Measurements from ENCODE around the gene FLYWCH1. TPM values are rescaled to one million over a fixed set of nuclear protein-coding genes. Genes with fewer than 3 reads are reported as not detected.

Gene FLYWCH1
- total and polyA plus RNA-seq, 9 of the 15 experiments (the other 6 are each of a cell fraction or from before 2014, with no cell fraction given): 0.18 to 33.6 (median 11.3) TPM

DNA sequence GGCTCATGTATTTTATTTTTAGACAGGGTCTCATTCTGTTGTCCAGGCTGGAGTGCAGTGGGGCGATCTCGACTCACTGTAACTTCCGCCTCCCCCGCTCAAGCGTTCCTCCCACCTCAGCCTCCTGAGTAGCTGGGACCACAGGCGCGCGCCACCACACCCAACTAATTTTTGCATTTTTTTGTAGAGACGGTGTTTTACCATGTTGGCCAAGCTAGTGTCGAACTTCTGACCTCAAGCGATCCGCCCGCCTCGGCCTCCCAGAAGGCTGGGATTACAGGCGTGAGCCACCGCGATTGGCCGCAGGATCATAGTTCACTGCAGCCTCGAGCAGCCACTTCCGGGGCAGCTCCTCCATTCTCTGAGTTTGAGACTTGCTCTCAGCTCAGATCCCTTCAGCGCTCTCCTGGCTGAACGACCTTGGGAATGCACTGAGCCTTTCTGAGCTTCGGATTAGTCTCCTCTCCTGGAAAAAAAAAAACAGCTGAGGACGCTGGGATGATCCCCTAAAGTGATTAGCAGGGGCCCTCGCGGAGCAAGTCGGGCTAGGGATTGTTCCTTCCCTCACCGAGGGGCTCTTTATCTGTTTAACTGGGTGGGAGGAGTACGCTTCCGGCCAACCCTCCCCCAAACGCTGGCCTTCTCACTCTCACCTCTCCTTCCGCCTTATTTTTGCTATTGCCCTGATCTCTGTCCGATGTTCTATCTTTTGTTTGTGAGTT, 69.6 kb downstream of the FLYWCH1 start (continued):
- TF ChIP-seq, protein P1, sequence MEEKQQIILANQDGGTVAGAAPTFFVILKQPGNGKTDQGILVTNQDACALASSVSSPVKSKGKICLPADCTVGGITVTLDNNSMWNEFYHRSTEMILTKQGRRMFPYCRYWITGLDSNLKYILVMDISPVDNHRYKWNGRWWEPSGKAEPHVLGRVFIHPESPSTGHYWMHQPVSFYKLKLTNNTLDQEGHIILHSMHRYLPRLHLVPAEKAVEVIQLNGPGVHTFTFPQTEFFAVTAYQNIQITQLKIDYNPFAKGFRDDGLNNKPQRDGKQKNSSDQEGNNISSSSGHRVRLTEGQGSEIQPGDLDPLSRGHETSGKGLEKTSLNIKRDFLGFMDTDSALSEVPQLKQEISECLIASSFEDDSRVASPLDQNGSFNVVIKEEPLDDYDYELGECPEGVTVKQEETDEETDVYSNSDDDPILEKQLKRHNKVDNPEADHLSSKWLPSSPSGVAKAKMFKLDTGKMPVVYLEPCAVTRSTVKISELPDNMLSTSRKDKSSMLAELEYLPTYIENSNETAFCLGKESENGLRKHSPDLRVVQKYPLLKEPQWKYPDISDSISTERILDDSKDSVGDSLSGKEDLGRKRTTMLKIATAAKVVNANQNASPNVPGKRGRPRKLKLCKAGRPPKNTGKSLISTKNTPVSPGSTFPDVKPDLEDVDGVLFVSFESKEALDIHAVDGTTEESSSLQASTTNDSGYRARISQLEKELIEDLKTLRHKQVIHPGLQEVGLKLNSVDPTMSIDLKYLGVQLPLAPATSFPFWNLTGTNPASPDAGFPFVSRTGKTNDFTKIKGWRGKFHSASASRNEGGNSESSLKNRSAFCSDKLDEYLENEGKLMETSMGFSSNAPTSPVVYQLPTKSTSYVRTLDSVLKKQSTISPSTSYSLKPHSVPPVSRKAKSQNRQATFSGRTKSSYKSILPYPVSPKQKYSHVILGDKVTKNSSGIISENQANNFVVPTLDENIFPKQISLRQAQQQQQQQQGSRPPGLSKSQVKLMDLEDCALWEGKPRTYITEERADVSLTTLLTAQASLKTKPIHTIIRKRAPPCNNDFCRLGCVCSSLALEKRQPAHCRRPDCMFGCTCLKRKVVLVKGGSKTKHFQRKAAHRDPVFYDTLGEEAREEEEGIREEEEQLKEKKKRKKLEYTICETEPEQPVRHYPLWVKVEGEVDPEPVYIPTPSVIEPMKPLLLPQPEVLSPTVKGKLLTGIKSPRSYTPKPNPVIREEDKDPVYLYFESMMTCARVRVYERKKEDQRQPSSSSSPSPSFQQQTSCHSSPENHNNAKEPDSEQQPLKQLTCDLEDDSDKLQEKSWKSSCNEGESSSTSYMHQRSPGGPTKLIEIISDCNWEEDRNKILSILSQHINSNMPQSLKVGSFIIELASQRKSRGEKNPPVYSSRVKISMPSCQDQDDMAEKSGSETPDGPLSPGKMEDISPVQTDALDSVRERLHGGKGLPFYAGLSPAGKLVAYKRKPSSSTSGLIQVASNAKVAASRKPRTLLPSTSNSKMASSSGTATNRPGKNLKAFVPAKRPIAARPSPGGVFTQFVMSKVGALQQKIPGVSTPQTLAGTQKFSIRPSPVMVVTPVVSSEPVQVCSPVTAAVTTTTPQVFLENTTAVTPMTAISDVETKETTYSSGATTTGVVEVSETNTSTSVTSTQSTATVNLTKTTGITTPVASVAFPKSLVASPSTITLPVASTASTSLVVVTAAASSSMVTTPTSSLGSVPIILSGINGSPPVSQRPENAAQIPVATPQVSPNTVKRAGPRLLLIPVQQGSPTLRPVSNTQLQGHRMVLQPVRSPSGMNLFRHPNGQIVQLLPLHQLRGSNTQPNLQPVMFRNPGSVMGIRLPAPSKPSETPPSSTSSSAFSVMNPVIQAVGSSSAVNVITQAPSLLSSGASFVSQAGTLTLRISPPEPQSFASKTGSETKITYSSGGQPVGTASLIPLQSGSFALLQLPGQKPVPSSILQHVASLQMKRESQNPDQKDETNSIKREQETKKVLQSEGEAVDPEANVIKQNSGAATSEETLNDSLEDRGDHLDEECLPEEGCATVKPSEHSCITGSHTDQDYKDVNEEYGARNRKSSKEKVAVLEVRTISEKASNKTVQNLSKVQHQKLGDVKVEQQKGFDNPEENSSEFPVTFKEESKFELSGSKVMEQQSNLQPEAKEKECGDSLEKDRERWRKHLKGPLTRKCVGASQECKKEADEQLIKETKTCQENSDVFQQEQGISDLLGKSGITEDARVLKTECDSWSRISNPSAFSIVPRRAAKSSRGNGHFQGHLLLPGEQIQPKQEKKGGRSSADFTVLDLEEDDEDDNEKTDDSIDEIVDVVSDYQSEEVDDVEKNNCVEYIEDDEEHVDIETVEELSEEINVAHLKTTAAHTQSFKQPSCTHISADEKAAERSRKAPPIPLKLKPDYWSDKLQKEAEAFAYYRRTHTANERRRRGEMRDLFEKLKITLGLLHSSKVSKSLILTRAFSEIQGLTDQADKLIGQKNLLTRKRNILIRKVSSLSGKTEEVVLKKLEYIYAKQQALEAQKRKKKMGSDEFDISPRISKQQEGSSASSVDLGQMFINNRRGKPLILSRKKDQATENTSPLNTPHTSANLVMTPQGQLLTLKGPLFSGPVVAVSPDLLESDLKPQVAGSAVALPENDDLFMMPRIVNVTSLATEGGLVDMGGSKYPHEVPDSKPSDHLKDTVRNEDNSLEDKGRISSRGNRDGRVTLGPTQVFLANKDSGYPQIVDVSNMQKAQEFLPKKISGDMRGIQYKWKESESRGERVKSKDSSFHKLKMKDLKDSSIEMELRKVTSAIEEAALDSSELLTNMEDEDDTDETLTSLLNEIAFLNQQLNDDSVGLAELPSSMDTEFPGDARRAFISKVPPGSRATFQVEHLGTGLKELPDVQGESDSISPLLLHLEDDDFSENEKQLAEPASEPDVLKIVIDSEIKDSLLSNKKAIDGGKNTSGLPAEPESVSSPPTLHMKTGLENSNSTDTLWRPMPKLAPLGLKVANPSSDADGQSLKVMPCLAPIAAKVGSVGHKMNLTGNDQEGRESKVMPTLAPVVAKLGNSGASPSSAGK (IDR thresholded peaks at IDR 0.05): peak; percentile 31
- TF ChIP-seq HDAC8 (tag; IDR thresholded peaks at IDR 0.05): no peak
- TF ChIP-seq, protein P2, sequence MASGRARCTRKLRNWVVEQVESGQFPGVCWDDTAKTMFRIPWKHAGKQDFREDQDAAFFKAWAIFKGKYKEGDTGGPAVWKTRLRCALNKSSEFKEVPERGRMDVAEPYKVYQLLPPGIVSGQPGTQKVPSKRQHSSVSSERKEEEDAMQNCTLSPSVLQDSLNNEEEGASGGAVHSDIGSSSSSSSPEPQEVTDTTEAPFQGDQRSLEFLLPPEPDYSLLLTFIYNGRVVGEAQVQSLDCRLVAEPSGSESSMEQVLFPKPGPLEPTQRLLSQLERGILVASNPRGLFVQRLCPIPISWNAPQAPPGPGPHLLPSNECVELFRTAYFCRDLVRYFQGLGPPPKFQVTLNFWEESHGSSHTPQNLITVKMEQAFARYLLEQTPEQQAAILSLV (tag; IDR thresholded peaks at IDR 0.05): no peak
- TF ChIP-seq POLR2B (IDR thresholded peaks at IDR 0.05; ENCODE audit: low read depth, partially characterized antibody): peak; percentile 49
- TF ChIP-seq FOXP1 (CRISPR knock-in tag; IDR thresholded peaks at IDR 0.05): peak; percentile 52; the same call in 1 of the 2 replicates
- TF ChIP-seq ZC3H11A (IDR thresholded peaks at IDR 0.05; ENCODE audit: low read depth, low read length): no peak
- TF ChIP-seq KDM1A (IDR thresholded peaks at IDR 0.05): peak in 1 of 2 experiments; percentile 58; a peak in 1 of 4 replicates
- peak; percentile 51; the same call in 1 of the 2 replicates for TF ChIP-seq L3MBTL2 (IDR thresholded peaks at IDR 0.05)
- TF ChIP-seq CREB1 (IDR thresholded peaks at IDR 0.05): 0 out of 2 replicates have a peak, but pooled peaks have one; percentile 14
- no peak for TF ChIP-seq CREB1 (CRISPR knock-in tag; IDR thresholded peaks at IDR 0.05)
- TF ChIP-seq TEAD2 (tag; IDR thresholded peaks at IDR 0.05): no peak
- TF ChIP-seq, protein P3, sequence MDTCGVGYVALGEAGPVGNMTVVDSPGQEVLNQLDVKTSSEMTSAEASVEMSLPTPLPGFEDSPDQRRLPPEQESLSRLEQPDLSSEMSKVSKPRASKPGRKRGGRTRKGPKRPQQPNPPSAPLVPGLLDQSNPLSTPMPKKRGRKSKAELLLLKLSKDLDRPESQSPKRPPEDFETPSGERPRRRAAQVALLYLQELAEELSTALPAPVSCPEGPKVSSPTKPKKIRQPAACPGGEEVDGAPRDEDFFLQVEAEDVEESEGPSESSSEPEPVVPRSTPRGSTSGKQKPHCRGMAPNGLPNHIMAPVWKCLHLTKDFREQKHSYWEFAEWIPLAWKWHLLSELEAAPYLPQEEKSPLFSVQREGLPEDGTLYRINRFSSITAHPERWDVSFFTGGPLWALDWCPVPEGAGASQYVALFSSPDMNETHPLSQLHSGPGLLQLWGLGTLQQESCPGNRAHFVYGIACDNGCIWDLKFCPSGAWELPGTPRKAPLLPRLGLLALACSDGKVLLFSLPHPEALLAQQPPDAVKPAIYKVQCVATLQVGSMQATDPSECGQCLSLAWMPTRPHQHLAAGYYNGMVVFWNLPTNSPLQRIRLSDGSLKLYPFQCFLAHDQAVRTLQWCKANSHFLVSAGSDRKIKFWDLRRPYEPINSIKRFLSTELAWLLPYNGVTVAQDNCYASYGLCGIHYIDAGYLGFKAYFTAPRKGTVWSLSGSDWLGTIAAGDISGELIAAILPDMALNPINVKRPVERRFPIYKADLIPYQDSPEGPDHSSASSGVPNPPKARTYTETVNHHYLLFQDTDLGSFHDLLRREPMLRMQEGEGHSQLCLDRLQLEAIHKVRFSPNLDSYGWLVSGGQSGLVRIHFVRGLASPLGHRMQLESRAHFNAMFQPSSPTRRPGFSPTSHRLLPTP (IDR thresholded peaks at IDR 0.05; ENCODE audit: borderline replicate concordance, extremely low read depth, insufficient read length): no peak

Measured in K562 (cell line).